Activated B cell treated with CpG ODN at 0.5 μM for 24 hours (primary cell): ENCODE measurements around the gene MFAP5. TPM values are rescaled to one million over a fixed set of nuclear protein-coding genes. Genes with fewer than 3 reads are reported as not detected.
A peak's percentile ranks its signal among the peaks of the same experiment; 100 is the strongest.

Experiments
- ATAC-seq: fragments of 200-7000 bp; cut with Tn5 transposase; one replicate; pipeline ENCODE4 v1.10.0; 2021; ENCODE audit warnings: low read depth, mild to moderate bottlenecking, moderate library complexity
- CTCF ChIA-PET: fragments of 350-600 bp; sonication (Branson Sonifier 250); formaldehyde crosslinking; loops from one replicate; lab custom pipeline; 2021; ENCODE audit warnings: antibody characterized with exemption; lab: Charles Lee
- POLR2A ChIA-PET: fragments of 350-600 bp; sonication (Branson Sonifier 250); formaldehyde crosslinking; loops from one replicate; lab custom pipeline; 2021; ENCODE audit warnings: antibody characterized with exemption; lab: Charles Lee
- DNase-seq: peaks from one replicate; pipeline ENCODE4 v3.0.0; 2022
- H3K27ac Mint-ChIP-seq: one replicate; pipeline ENCODE4 v1.8.0; 2020; ENCODE audit warnings: mixed read lengths
- H3K27me3 Mint-ChIP-seq: one replicate; pipeline ENCODE4 v1.8.0; 2021; ENCODE audit warnings: mixed read lengths
- H3K36me3 Mint-ChIP-seq: one replicate; pipeline ENCODE4 v1.8.0; 2021; ENCODE audit warnings: low read depth, mixed read lengths
- H3K4me1 Mint-ChIP-seq: one replicate; pipeline ENCODE4 v1.8.0; 2021; ENCODE audit warnings: mixed read lengths
- H3K4me3 Mint-ChIP-seq: one replicate; pipeline ENCODE4 v1.8.0; 2020; ENCODE audit warnings: mild to moderate bottlenecking, mixed read lengths
- H3K9me3 Mint-ChIP-seq: one replicate; pipeline ENCODE4 v1.8.0; 2020; ENCODE audit warnings: mixed read lengths
- CTCF ChIP-seq: fragments of 200-600 bp; IDR thresholded peaks from one replicate; pipeline ENCODE4 v1.8.0; 2022; ENCODE audit warnings: antibody characterized with exemption, mild to moderate bottlenecking
- intact Hi-C: fragments of 100-400 bp; cut with micrococcal nuclease; formaldehyde crosslinking; loops from one replicate; pipeline ENCODE4 v1.15.1; 2024
- total RNA-seq: library from RNA; stranded (reverse); gene quantifications from 2 replicates; pipeline ENCODE4 v1.2.3, GENCODE V29; 2022

Gene MFAP5
- 0.35 TPM in 1 of 2 replicates, not detected in the other for total RNA-seq

DNA sequence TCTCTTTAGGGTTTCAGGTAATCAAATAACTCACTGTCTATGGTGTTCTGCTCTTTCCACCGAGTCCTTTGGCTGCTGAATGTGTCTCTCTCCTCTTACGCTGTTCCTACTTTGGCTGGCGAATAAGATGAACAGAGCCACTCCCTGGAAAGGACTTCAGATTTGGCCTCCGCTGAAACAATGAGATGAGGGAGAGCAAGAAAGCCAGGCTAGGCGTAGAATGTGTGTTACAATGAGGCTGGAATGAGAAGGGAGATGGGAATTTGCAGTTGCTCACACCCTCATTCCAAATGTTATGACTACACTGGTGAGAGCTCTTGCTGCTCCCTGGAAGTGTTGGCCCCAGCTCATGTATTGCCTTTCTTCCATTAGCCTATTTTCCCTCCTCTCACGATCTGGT is at the start of gene MFAP5:
MFAP5 (minus strand) TSS at position 234 of the 400 bp plus-strand sequence. CDS start 722 bp downstream, outside the sequence.
- CTCF ChIA-PET = no interaction called here
- Mint-ChIP-seq H3K27me3 (peaks cover 2% of the 10 kb centered on the region), H3K9me3 (no peaks in the 10 kb centered on the region), H3K4me3 (no peak within 1 kb of the TSS), H3K4me1 (peaks cover 4% of the 10 kb centered on the region), H3K36me3 (no peaks in the 10 kb centered on the region), H3K27ac (no peak within 1 kb of the TSS)
- POLR2A ChIA-PET = no interaction called here
- DNase-seq (no peak), ATAC-seq (no peak)
- intact Hi-C loops = no loop called here
- TF ChIP-seq CTCF = no peak

DNA sequence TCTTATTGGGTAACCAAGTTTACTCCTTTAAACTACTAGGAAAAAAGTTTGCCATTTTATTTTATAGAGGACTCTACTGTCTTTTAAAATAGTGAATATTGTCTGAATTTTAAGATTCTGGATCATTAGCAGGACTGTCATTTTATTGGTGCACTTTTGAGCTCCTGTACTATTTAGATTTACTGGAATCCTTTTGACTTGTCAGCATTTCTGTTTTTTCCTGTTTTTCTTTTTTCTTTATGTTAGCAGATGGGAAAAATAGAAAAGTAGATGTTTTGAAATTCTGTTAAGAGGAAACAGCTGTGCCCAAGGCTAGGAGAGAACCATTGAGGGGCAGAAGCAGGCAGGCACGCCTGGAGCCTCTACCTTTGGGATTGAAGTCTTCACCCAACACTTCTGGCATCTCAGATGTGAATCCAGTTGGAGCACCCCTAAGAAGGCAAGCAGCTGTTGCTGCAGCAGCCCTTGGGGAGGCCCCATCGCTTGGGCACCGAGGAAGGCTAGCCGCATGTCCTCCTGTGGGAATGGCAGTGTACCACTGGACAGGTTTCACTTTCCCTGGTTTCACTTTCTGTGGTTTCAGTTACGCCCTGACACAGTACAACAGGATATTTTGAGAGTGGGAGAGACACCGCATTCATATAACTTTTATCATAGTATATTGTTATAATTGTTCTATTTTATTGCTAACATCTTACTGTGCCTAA is 46.7 kb upstream of the MFAP5 start:
- DNase-seq (no peak), ATAC-seq (peak; percentile 58)
- intact Hi-C loops = no loop called here
- POLR2A ChIA-PET = no interaction called here
- Mint-ChIP-seq H3K27ac (no peak overlapping the region), H3K4me1 (peaks cover 11% of the 10 kb centered on the region), H3K27me3 (no peaks in the 10 kb centered on the region), H3K36me3 (peaks cover 3% of the 10 kb centered on the region), H3K9me3 (no peaks in the 10 kb centered on the region), H3K4me3 (peak overlapping the region; percentile 44)
- no peak for TF ChIP-seq CTCF
- CTCF ChIA-PET = no interaction called here

DNA sequence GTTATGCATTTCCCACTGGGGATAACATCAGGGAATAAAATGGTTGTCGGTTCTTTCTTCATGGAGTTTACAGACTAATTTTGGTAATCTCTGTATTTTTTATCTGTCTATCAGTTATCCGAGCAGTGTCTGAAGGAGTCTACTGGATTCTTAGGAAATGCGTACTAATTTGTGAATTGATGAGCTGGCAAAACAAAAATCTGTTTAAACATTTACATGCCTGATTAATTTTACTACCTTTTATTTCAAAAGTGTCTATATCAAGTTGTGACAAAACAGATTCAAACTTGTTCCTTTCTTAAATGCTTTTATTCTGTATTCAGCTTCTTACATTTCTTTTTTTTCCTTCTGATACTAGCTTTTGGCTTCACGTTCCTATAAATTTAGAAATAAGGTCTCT is 39.5 kb upstream of the MFAP5 start:
- intact Hi-C loops = no loop called here
- Mint-ChIP-seq H3K4me1 (peaks cover 21% of the 10 kb centered on the region), H3K27me3 (no peaks in the 10 kb centered on the region), H3K9me3 (no peaks in the 10 kb centered on the region), H3K27ac (no peak overlapping the region), H3K36me3 (peaks cover 4% of the 10 kb centered on the region), H3K4me3 (no peak overlapping the region)
- CTCF ChIA-PET = interaction anchor here (1.4 to 1.9 kb wide), 2 partner anchors 23 to 348 kb away, joined by 4 to 6 read pairs; no protein-coding TSS in a partner anchor
- TF ChIP-seq CTCF = no peak
- ATAC-seq (no peak), DNase-seq (no peak)
- POLR2A ChIA-PET = no interaction called here

DNA sequence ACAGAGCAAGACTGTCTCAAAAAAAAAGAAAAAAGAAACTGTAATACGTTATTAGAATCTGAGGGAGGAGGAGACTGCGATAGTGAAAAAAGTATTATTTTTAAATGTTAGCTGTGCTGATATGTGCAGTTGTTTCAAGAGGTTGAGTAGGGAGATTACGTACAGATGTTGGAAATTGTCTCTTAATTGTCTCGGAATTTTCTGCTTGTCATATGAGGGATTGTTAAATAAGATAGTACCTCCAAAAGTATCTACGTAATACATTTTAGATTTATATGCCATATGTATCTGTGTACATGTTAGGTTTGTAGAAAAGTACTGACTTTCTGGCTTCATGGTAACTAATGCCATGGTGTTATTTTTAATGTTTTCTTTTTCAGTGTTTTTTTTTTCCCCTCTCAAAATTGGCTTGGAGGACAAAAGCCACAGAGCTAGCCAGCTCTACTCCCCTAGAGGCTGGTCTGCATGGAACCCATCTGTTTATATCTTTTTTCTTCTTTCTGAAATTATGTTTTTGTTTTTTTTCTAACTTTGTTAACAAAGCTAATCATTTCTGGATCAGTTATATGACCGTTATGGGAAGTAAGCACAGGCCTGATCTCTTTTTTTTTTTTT is 38.5 kb upstream of the MFAP5 start:
- H3K36me3 Mint-ChIP-seq = peaks cover 4% of the 10 kb centered on the region
- intact Hi-C loops = no loop called here
- TF ChIP-seq CTCF = no peak
- ATAC-seq = no peak
- H3K4me1 Mint-ChIP-seq = peaks cover 29% of the 10 kb centered on the region
- no peak overlapping the region for H3K27ac Mint-ChIP-seq
- no peaks in the 10 kb centered on the region for H3K27me3 Mint-ChIP-seq
- H3K4me3 Mint-ChIP-seq = no peak overlapping the region
- no peak for DNase-seq
- POLR2A ChIA-PET = interaction anchor here (1.1 kb wide), 1 partner anchor 9 kb away, joined by 4 read pairs; no protein-coding TSS in a partner anchor
- CTCF ChIA-PET = interaction anchor here (1.0 to 1.9 kb wide), 3 partner anchors 22 to 464 kb away, joined by 3 to 6 read pairs (median 4); no protein-coding TSS in a partner anchor
- no peaks in the 10 kb centered on the region for H3K9me3 Mint-ChIP-seq

DNA sequence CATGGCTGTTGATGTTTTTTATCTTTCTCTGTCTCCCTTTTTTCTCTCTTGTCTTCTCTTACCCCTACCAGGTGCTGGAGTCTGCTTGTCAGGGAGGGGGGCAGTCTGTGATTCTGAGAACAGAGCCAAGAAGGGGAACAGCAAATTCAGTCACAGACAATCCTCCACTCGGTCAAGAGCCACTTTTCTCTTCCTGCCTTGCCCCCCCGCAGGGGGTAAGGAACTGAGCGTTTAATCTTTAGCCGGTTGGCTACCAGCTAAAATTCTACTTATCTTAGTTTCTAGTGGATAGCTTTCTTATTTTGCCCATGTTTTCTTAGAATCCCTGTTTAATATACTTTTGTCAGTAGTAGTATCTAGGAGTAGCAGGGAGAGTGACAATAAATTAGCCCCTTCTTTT is 37.1 kb upstream of the MFAP5 start:
- TF ChIP-seq CTCF = no peak
- DNase-seq = no peak
- H3K4me1 Mint-ChIP-seq = peaks cover 39% of the 10 kb centered on the region
- CTCF ChIA-PET = no interaction called here
- H3K27ac Mint-ChIP-seq = peak overlapping the region; percentile 77
- POLR2A ChIA-PET = no interaction called here
- intact Hi-C loops = loop anchor here (10.0 kb wide), 1 partner anchor 615 kb away; the partner anchor contains the start of gene NECAP1
- no peaks in the 10 kb centered on the region for H3K9me3 Mint-ChIP-seq
- no peaks in the 10 kb centered on the region for H3K27me3 Mint-ChIP-seq
- peaks cover 4% of the 10 kb centered on the region for H3K36me3 Mint-ChIP-seq
- ATAC-seq = no peak
- H3K4me3 Mint-ChIP-seq = peak overlapping the region; percentile 77
